GM19372 (cell line): ENCODE measurements around the gene HMGA1.

Source experiments
- ATAC-seq: cut with Tn5 transposase; IDR thresholded peaks from one replicate; pipeline ENCODE4 v1.9.1; 2021; ENCODE audit warnings: mild to moderate bottlenecking, low read depth, moderate library complexity; ENCODE audit not compliant: unreplicated experiment

Gene HMGA1

DNA sequence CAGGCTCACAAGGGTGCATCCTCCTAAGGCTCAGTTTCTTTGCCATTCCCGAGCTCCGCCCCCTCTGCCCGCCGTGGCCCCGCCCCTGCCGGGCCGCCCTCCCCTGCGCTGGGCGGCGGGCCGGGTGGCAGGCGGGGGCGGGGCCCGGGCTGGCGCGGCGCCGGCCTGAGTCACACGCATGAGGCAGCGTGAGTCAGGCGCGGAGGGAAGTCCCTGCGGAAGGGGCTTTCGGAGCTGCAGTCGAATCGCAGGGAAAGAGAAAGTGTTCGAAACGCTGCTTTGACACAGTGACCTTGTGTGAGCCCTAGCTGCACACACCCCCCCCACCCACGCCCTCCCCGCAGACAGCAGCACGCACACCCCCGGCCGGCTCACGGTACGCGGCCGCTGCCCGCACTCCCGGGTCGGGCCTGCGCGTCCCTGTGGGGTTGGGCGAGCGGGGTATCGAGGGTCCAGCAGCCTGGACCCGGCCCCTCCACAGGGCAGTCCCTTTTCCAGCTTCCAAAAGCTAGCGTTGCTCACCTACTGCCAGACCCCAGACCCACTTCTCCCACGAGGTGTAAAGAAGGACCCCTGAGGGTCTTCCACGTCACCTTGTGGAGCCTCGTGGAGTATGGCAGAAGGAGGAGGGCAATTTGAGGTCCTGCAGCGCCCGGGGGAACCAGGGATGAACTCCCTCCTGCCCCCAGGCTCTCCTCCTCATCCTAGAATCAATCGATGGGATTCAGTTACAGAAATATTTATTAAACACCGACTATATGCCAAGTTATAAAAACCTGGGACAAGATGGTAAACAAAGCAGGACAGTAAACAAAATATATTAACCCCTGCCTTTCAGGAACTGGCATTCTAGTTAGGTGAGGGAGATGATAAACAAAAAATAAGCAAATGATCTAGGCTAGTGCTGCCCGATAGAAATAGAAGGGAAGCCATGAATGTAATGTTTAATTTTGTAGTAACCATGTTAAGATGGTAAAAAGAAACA lies 12.4 kb upstream of the HMGA1 start:
- ATAC-seq: peak; percentile 81

GRCh38 chr6:34225551-34225950 lies 11.1 kb upstream of the HMGA1 start:
- no peak for ATAC-seq

- no peak for ATAC-seq
These were observed 10.6 kb upstream of the HMGA1 start for GRCh38 chr6:34226066-34226465.

GRCh38 chr6:34226731-34227586 lies 9.7 kb upstream of the HMGA1 start:
- ATAC-seq: no peak

DNA sequence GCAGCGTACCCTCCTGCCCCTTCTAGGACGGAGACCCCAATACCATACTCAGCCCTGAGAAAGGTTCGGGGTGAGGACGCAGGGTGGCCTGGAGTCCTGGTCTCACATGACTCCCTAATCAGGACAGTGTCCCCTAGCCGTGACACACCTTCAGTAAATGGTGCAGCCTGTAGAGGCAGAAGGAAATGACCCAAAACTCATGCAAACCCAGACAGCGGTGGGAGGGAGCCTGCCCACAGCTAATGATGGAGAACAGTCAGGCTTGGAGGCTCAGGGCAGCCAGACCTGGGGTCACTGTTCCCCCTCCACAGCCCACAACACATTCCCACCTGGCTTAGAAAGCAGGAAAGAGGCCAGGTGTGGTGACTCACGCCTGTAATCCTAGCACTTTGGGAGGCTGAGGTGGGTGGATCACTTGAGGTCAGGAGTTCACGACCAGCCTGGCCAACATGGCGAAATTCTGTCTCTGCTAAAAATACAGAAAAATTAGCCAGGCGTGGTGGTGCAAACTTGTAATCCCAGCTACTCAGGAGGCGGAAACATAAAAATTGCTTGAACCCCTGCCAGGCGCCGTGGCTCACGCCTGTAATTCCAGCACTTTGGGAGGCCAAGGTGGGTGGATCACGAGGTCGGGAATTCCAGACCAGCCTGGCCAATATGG lies 8.8 kb upstream of the HMGA1 start:
- ATAC-seq: no peak

GRCh38 chr6:34229877-34230276 lies 6.8 kb upstream of the HMGA1 start:
- no peak for ATAC-seq

- no peak for ATAC-seq
These were observed 5.9 kb upstream of the HMGA1 start for GRCh38 chr6:34230653-34231371.

DNA sequence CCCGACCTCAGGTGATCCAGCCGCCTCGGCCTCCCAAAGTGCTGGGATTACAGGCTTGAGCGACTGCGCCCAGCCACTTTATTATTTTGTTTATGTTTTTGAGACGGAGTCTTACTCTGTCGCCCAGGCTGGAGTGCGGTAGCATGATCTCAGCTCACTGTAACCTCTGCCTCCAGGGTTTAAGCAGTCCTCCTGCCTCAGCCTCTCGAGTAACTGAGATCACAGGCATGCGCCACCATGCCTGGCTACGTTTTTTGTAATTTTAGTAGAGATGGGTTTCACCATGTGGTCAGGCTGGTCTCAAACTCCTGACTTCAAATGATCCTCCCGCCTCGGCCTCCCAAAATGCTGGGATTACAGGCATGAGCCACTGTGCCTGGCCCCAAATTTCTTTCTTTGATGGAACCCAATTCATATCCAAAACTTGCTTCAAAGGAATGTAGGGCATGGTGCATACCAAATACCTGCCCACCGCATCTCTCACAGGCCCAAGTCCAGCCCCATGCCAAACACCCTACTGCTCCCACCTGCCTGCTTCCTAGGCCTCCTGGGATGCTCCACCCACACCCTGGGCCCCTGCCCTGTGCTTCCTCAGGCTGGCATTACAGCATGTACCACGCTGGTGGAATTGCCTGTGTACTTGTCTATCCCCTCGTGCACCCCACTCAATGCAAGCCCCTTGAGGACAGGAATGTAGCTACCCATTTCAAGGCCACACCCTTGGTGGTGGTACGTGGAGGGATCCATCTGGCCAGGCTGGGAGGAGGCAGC lies 4.9 kb upstream of the HMGA1 start:
- no peak for ATAC-seq

GRCh38 chr6:34232901-34233300 lies 3.8 kb upstream of the HMGA1 start:
- no peak for ATAC-seq

DNA sequence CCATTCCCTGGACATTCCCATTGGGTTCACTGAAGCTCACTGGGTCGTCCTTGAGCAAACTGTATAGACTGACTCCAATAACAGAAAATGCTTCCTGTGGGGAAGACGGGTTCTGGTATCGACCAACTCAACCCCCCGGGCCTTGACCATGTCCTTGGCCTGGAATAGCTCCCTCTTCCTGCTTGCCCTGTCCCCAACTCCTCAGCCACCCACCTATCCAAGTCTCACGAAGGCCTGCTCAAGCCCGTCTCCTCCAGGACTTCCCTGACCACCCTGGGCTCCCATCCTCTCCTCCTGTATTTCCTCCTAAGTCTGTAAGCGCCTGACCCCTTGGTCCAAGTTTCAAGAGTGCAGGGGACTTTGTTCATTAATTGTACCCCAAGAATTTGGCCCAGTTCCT lies 2.8 kb upstream of the HMGA1 start:
- ATAC-seq: no peak

- ATAC-seq: no peak
These were observed 1.9 kb upstream of the HMGA1 start for GRCh38 chr6:34234667-34235306.

GRCh38 chr6:34235307-34236130 lies 1.2 kb upstream of the HMGA1 start:
- ATAC-seq: no peak

GRCh38 chr6:34236131-34236442 lies 586 bp upstream of the HMGA1 start:
- peak; percentile 1 for ATAC-seq

GRCh38 chr6:34237316-34237721 lies 646 bp downstream of the HMGA1 start:
- ATAC-seq: peak; percentile 12

- no peak for ATAC-seq
These were observed 1.3 kb downstream of the HMGA1 start for GRCh38 chr6:34237722-34238584.

DNA sequence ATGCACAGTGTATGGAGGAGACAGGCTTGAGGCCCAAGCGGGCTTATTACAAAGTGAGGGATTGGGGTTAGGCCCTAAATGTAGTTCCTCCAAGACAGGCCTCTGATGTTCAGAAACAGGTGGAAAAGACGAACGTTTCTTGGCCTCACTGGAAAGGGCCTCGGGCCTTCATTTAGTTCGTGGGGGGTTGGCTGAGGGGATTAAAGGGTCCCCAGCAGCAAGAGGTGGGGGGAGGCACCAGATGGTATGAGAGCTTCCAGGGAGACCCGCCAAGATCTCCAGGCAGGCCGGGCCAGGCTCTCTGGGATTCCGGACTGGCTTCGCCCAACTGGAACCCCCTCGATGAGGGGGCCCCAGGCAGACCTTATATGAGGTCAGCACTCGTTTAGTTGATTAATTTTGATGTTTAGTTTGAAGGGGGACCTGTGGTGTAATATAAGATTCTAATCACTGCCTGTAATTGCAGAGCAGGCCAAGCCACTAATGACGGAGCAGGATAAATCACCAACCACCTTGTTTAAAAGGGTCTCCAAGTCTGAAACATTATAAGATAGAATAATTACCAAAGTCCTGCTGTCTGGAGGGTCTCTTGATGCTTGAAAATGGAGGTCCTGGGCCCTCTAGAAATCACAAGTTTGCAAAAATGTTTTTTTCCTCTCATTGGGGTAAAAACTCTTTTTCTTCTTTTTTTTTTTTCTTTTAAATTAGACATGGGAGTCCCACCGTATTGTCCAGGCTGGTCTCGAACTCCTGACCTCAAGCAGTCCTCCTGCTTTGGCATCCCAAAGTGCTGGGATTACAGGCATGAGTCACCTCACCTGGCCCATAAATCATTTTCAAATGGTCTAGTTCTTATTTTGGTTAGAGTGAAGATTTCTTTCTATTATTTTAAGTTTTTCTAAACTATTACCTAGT lies 2.2 kb downstream of the HMGA1 start:
- no peak for ATAC-seq
